Ovary (tissue), 9 donors: Measurements from ENCODE around the gene UXS1. TPM values are rescaled to one million over a fixed set of nuclear protein-coding genes. Genes with fewer than 3 reads are reported as not detected.

Source experiments
- DNase-seq, 5 donors: peaks; one replicate each; pipeline ENCODE4 v3.0.0-alpha.2; 2019 to 2020
- H3K27ac ChIP-seq, 2 donors: fragments of 200-600 bp; one replicate each; pipeline versions ENCODE4 v1.5.1 to v1.8.0; 2019 to 2022
- H3K27me3 ChIP-seq: fragments of 200-600 bp; one replicate; pipeline ENCODE4 v1.8.0; 2022
- H3K36me3 ChIP-seq: fragments of 200-600 bp; sonication (generic); one replicate; pipeline ENCODE4 v1.5.1; 2019
- H3K4me1 ChIP-seq: one replicate; pipeline ENCODE4 v1.8.1; 2013; ENCODE audit warnings: mild to moderate bottlenecking, moderate library complexity; ENCODE audit not compliant: insufficient read depth
- H3K4me3 ChIP-seq: fragments of 200-600 bp; sonication (generic); one replicate; pipeline ENCODE4 v1.5.1; 2017
- H3K9me3 ChIP-seq, 2 donors: fragments of 200-600 bp in 1 of 2; sonication (generic) in 1 of 2; one replicate each; pipeline versions ENCODE4 v1.5.1 to v1.8.1; 2013 to 2019; ENCODE audit warnings: mild to moderate bottlenecking in 1 of 2, moderate library complexity in 1 of 2
- CTCF ChIP-seq, 3 donors: fragments of 450-650 bp in 2 of 3; fragments of 200-600 bp in 1 of 3; IDR thresholded peaks; one replicate each; pipeline versions ENCODE4 v1.5.1 to v1.8.0; 2016 to 2022; ENCODE audit warnings: antibody characterized with exemption in 3 of 3, mild to moderate bottlenecking in 1 of 3
- EP300 ChIP-seq: sonication (generic); formaldehyde crosslinking; IDR thresholded peaks from one replicate; pipeline ENCODE4 v1.6.1; 2017; ENCODE audit warnings: antibody characterized with exemption
- POLR2A ChIP-seq: fragments of 450-650 bp; IDR thresholded peaks from one replicate; pipeline ENCODE4 v1.6.1; 2017; ENCODE audit warnings: antibody characterized with exemption, mild to moderate bottlenecking, moderate library complexity
- WGBS, 3 donors: extraction: QIAGEN DNeasy Blood & Tissue Kit in 1 of 3; methylation state at CpG; one replicate each; pipeline versions ENCODE4 v1.1.5 to v1.1.7; 2013 to 2017; 5-methylcytosine and 5-hydroxymethylcytosine counted together
- intact Hi-C, 4 donors: fragments of 100-400 bp; cut with DNase I; formaldehyde crosslinking; loops; one replicate each; pipeline versions ENCODE4 v1.11.0 to v1.15.1; 2022 to 2023
- polyA plus RNA-seq, 2 donors: library from polyadenylated mRNA; stranded (reverse); fragments of 200-250 nt in 1 of 2; fragments of 350-450 nt in 1 of 2; fragmentation: Illumina TruSeq in 1 of 2; extraction: RNeasy Lipid Tissue Mini Kit (QIAGEN cat#74804) in 1 of 2; gene quantifications; one replicate each; pipeline ENCODE4 v1.2.3, GENCODE V29; 2013 to 2014
- total RNA-seq, 7 donors: library from RNA; depleted of rRNA in 2 of 7; stranded (reverse); fragments of >200 nt in 2 of 7; fragmentation: NEBNext Ultra II Directional in 3 of 7; extraction: Animal tissue kit (Norgen Biotek cat#: 25700) in 3 of 7; gene quantifications; one replicate each; pipeline versions ENCODE4 v1.1.0 to v1.2.4, GENCODE V29; 2016 to 2023
- donor health status: DM: no; HTN: no; CAD: no; lungs with moderate emphysema.
- donor health status: DM: no; HTN: no; CAD: no.
- donor health status: Bipolar disorder and iron deficiency.
- donor health status: DM: yes; HTN: yes; CAD: no.
- donor health status: DM: no; HTN: no; CAD: no.
- donor health status: DM: yes; HTN: yes; CAD: no.

Gene UXS1
- total and polyA plus RNA-seq, 9 donors: 23.9 to 70.8 (median 27.7) TPM

DNA sequence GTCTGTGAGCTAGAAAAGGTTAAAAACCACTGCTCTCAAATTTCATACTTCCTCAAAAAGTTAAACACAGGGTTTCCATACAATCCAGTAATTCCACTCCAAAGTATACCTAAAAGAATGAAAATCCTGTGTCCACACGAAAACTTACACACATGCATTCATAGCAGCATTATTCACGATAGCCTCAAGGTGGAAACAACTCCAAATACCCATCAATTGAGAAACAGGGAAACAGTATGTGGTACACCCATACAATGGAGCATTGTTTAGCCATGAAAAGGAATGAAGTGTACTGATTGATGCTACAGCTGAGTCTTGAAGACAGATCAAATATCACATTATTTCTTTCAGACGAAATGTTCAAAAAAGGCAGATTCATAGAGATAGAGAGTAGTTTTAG is 36.7 kb downstream of the UXS1 start:
- no peak for DNase-seq
- H3K27ac ChIP-seq: no peak overlapping the region
- no peaks in the 10 kb centered on the region for H3K36me3 ChIP-seq
- WGBS, 3 donors: 92 to 96% (median 94%) methylated on average over 3 of the region's 3 CpGs
- H3K27me3 ChIP-seq: no peaks in the 10 kb centered on the region
- no peaks in the 10 kb centered on the region for H3K4me1 ChIP-seq
- H3K9me3 ChIP-seq: peaks cover 4 to 7% of the 10 kb centered on the region in 2 donors
- no peak overlapping the region for H3K4me3 ChIP-seq
- TF ChIP-seq EP300: no peak
- TF ChIP-seq CTCF (IDR thresholded peaks at IDR 0.05): no peak
- TF ChIP-seq POLR2A: no peak
- intact Hi-C loops: no loop called here

GRCh38 chr2:106156305-106157296 is 37.5 kb downstream of the UXS1 start:
- no peak overlapping the region for H3K4me3 ChIP-seq
- DNase-seq: no peak
- H3K36me3 ChIP-seq: no peaks in the 10 kb centered on the region
- H3K9me3 ChIP-seq: peaks cover 4 to 7% of the 10 kb centered on the region in 2 donors
- intact Hi-C loops: no loop called here
- TF ChIP-seq POLR2A (no peak), CTCF (IDR thresholded peaks at IDR 0.05) (no peak), EP300 (no peak)
- H3K27ac ChIP-seq: no peak overlapping the region
- no peaks in the 10 kb centered on the region for H3K27me3 ChIP-seq
- 94 to 95% (median 95%) methylated on average over 10 of the region's 10 CpGs for WGBS, 3 donors
- no peaks in the 10 kb centered on the region for H3K4me1 ChIP-seq

GRCh38 chr2:106153781-106154180 is 40.3 kb downstream of the UXS1 start:
- Histone ChIP-seq H3K4me1 (no peaks in the 10 kb centered on the region), H3K36me3 (no peaks in the 10 kb centered on the region), H3K4me3 (no peak overlapping the region), H3K27ac (no peak overlapping the region), H3K27me3 (no peaks in the 10 kb centered on the region), H3K9me3 (peaks cover 4 to 7% of the 10 kb centered on the region in 2 donors)
- TF ChIP-seq EP300: no peak
- TF ChIP-seq POLR2A: no peak
- TF ChIP-seq CTCF (IDR thresholded peaks at IDR 0.05): no peak
- 83 to 91% (median 85%) methylated on average over 1 of the region's 1 CpG for WGBS, 3 donors
- DNase-seq: no peak
- intact Hi-C loops: no loop called here

DNA sequence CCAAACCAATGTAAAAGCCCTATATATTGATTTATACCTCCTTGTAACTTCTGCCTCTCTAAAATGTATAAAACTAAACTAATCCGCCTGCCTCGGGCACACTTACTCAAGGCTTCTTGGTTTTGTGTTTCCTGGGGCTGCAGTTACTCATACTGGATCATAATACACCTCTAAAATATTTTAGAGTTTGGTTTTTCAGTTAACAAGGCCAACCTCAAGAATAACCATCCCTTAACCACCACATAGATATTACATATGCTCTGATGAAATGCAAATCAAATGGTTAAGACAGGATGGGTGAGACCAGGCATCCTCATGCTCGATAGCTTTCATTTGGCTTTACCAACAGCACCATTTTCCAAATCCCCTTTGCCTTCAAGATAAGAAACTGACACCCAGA is 46.4 kb downstream of the UXS1 start:
- 84 to 89% (median 87%) methylated on average over 3 of the region's 3 CpGs for WGBS, 3 donors
- TF ChIP-seq POLR2A (no peak), CTCF (IDR thresholded peaks at IDR 0.05) (no peak), EP300 (no peak)
- H3K27me3 ChIP-seq: no peaks in the 10 kb centered on the region
- no peak overlapping the region for H3K27ac ChIP-seq
- intact Hi-C loops: no loop called here
- H3K36me3 ChIP-seq: no peaks in the 10 kb centered on the region
- DNase-seq: no peak
- H3K4me3 ChIP-seq: no peak overlapping the region
- no peaks in the 10 kb centered on the region for H3K9me3 ChIP-seq
- no peaks in the 10 kb centered on the region for H3K4me1 ChIP-seq
